ENCODE results near the gene ADPRS. TPM values are rescaled to one million over a fixed set of nuclear protein-coding genes. Genes with fewer than 3 reads are reported as not detected.

The ADPRS gene
- total RNA-seq, 1 experiment from 2014 or later, result 73.6 TPM

- no peak for DNase-seq (ENCODE audit: low read depth)
- in situ Hi-C loops (cut with HindIII; ENCODE audit: low pct_unique_long_range_greater_than_20kb, low sequenced_read_pairs), result no loop called here
Measured at GRCh38 chr1:36098650-36099365, 10.1 kb downstream of the ADPRS start.

- DNase-seq (ENCODE audit: low read depth), result peak; percentile 53
- in situ Hi-C loops (cut with HindIII; ENCODE audit: low pct_unique_long_range_greater_than_20kb, low sequenced_read_pairs), result no loop called here
Measured at GRCh38 chr1:36099681-36100341, 11.1 kb downstream of the ADPRS start.

GRCh38 chr1:36100376-36100775, 11.7 kb downstream of the ADPRS start:
- no peak for DNase-seq (ENCODE audit: low read depth)
- in situ Hi-C loops (cut with HindIII; ENCODE audit: low pct_unique_long_range_greater_than_20kb, low sequenced_read_pairs), result no loop called here

- in situ Hi-C loops (cut with HindIII; ENCODE audit: low pct_unique_long_range_greater_than_20kb, low sequenced_read_pairs), result no loop called here
- DNase-seq (ENCODE audit: low read depth), result no peak
Measured at GRCh38 chr1:36101546-36101945, 12.9 kb downstream of the ADPRS start.

GRCh38 chr1:36106269-36106668, 17.6 kb downstream of the ADPRS start:
- no peak for DNase-seq (ENCODE audit: low read depth)
- in situ Hi-C loops (cut with HindIII; ENCODE audit: low pct_unique_long_range_greater_than_20kb, low sequenced_read_pairs), result no loop called here

- in situ Hi-C loops (cut with HindIII; ENCODE audit: low pct_unique_long_range_greater_than_20kb, low sequenced_read_pairs), result no loop called here
Measured at GRCh38 chr1:36107394-36107793, 18.7 kb downstream of the ADPRS start.

GRCh38 chr1:36108314-36108713, 19.6 kb downstream of the ADPRS start:
- in situ Hi-C loops (cut with HindIII; ENCODE audit: low pct_unique_long_range_greater_than_20kb, low sequenced_read_pairs), result no loop called here
- DNase-seq (ENCODE audit: low read depth), result no peak

More at GRCh38 chr1:36107394-36107793, 18.7 kb downstream of the ADPRS start:
- DNase-seq (ENCODE audit: low read depth), result no peak

GRCh38 chr1:36109041-36109679, 20.5 kb downstream of the ADPRS start:
- in situ Hi-C loops (cut with HindIII; ENCODE audit: low pct_unique_long_range_greater_than_20kb, low sequenced_read_pairs), result no loop called here
- DNase-seq (ENCODE audit: low read depth), result no peak

GRCh38 chr1:36111151-36111550, 22.5 kb downstream of the ADPRS start:
- in situ Hi-C loops (cut with HindIII; ENCODE audit: low pct_unique_long_range_greater_than_20kb, low sequenced_read_pairs), result no loop called here
- DNase-seq (ENCODE audit: low read depth), result no peak

GRCh38 chr1:36112823-36113222, 24.1 kb downstream of the ADPRS start:
- DNase-seq (ENCODE audit: low read depth), result no peak

GRCh38 chr1:36114371-36114770, 25.7 kb downstream of the ADPRS start:
- DNase-seq (ENCODE audit: low read depth), result no peak
- in situ Hi-C loops (cut with HindIII; ENCODE audit: low pct_unique_long_range_greater_than_20kb, low sequenced_read_pairs), result no loop called here

More at GRCh38 chr1:36112823-36113222, 24.1 kb downstream of the ADPRS start:
- in situ Hi-C loops (cut with HindIII; ENCODE audit: low pct_unique_long_range_greater_than_20kb, low sequenced_read_pairs), result no loop called here

- DNase-seq (ENCODE audit: low read depth), result no peak
- in situ Hi-C loops (cut with HindIII; ENCODE audit: low pct_unique_long_range_greater_than_20kb, low sequenced_read_pairs), result no loop called here
Measured at GRCh38 chr1:36115200-36115669, 26.5 kb downstream of the ADPRS start.

GRCh38 chr1:36115931-36116330, 27.2 kb downstream of the ADPRS start:
- in situ Hi-C loops (cut with HindIII; ENCODE audit: low pct_unique_long_range_greater_than_20kb, low sequenced_read_pairs), result no loop called here

GRCh38 chr1:36116901-36117300, 28.2 kb downstream of the ADPRS start:
- in situ Hi-C loops (cut with HindIII; ENCODE audit: low pct_unique_long_range_greater_than_20kb, low sequenced_read_pairs), result no loop called here
- DNase-seq (ENCODE audit: low read depth), result no peak

More at GRCh38 chr1:36115931-36116330, 27.2 kb downstream of the ADPRS start:
- DNase-seq (ENCODE audit: low read depth), result no peak

- DNase-seq (ENCODE audit: low read depth), result no peak
- in situ Hi-C loops (cut with HindIII; ENCODE audit: low pct_unique_long_range_greater_than_20kb, low sequenced_read_pairs), result no loop called here
Measured at GRCh38 chr1:36118447-36119204, 29.9 kb downstream of the ADPRS start.

GRCh38 chr1:36119456-36119855, 30.8 kb downstream of the ADPRS start:
- in situ Hi-C loops (cut with HindIII; ENCODE audit: low pct_unique_long_range_greater_than_20kb, low sequenced_read_pairs), result no loop called here
- no peak for DNase-seq (ENCODE audit: low read depth)

GRCh38 chr1:36122062-36123030, 33.7 kb downstream of the ADPRS start:
- in situ Hi-C loops (cut with HindIII; ENCODE audit: low pct_unique_long_range_greater_than_20kb, low sequenced_read_pairs), result no loop called here
- no peak for DNase-seq (ENCODE audit: low read depth)
